ENCODE results near the gene ARSD.

ARSD gene

GRCh38 chrX:2871831-2872230, 57.3 kb downstream of the ARSD start:
- H2BK15ac ChIP-seq (ENCODE audit: low read depth, poor library complexity, severe bottlenecking), result no peak overlapping the region
- no peak overlapping the region for H3K9ac ChIP-seq (ENCODE audit: low read length)
- no peak overlapping the region for H4K8ac ChIP-seq (ENCODE audit: low read length)
- no peak overlapping the region for H3K4me2 ChIP-seq (ENCODE audit: low read length, poor library complexity, severe bottlenecking)
- no peak overlapping the region for H3K18ac ChIP-seq (ENCODE audit: low read depth in 1 of 2, low read length in 2 of 2)
- H3K4ac ChIP-seq (ENCODE audit: low read depth in 1 of 2, low read length in 2 of 2), result no peak overlapping the region
- H3K23ac ChIP-seq (ENCODE audit: low read length in 2 of 2), result no peak overlapping the region
- no peaks in the 10 kb centered on the region for H3K27me3 ChIP-seq (ENCODE audit: control insufficient read depth in 1 of 2, insufficient read depth in 1 of 2, low read length in 2 of 2)
- no peak overlapping the region for H4K91ac ChIP-seq (ENCODE audit: low read length)
- H3K27ac ChIP-seq (ENCODE audit: low read length, poor library complexity, severe bottlenecking), result no peak overlapping the region
- no peak overlapping the region for H2BK120ac ChIP-seq (ENCODE audit: low read depth, low read length)
- H2AK5ac ChIP-seq (ENCODE audit: low read length, severe bottlenecking), result no peak overlapping the region
- DNase-seq, result no peak
- WGBS, result 67% methylated on average over 2 of the region's 2 CpGs
- H2BK5ac ChIP-seq (ENCODE audit: low read depth, low read length, poor library complexity, severe bottlenecking), result no peak overlapping the region
- no peaks in the 10 kb centered on the region for H3K4me1 ChIP-seq (ENCODE audit: control insufficient read depth, insufficient read depth, low read depth, low read length)
- H3K36me3 ChIP-seq (ENCODE audit: control insufficient read depth in 1 of 2, insufficient read depth in 2 of 2, low read depth in 1 of 2, low read length in 2 of 2), result no peaks in the 10 kb centered on the region
- no peaks in the 10 kb centered on the region for H3K9me3 ChIP-seq (ENCODE audit: control insufficient read depth, low read length)
- H2BK12ac ChIP-seq (ENCODE audit: low read length in 2 of 2), result no peak overlapping the region
- H3K4me3 ChIP-seq (ENCODE audit: insufficient read depth in 1 of 2, low read depth in 1 of 2, low read length in 2 of 2), result no peak overlapping the region
- no peaks in the 10 kb centered on the region for H3K79me1 ChIP-seq (replicated peaks; ENCODE audit: low read length, poor library complexity, severe bottlenecking)
- H2AFZ ChIP-seq (ENCODE audit: low read depth, low read length), result no peak overlapping the region
- H3K14ac ChIP-seq (ENCODE audit: low read length in 2 of 2), result no peak overlapping the region

- H3K9ac ChIP-seq (ENCODE audit: low read length), result no peak overlapping the region
- H3K36me3 ChIP-seq (ENCODE audit: control insufficient read depth in 1 of 2, insufficient read depth in 2 of 2, low read depth in 1 of 2, low read length in 2 of 2), result no peaks in the 10 kb centered on the region
- H2BK120ac ChIP-seq (ENCODE audit: low read depth, low read length), result no peak overlapping the region
- H2BK15ac ChIP-seq (ENCODE audit: low read depth, poor library complexity, severe bottlenecking), result no peak overlapping the region
- H2BK5ac ChIP-seq (ENCODE audit: low read depth, low read length, poor library complexity, severe bottlenecking), result no peak overlapping the region
- H3K4me2 ChIP-seq (ENCODE audit: low read length, poor library complexity, severe bottlenecking), result no peak overlapping the region
- H4K8ac ChIP-seq (ENCODE audit: low read length), result no peak overlapping the region
- no peak overlapping the region for H2BK12ac ChIP-seq (ENCODE audit: low read length in 2 of 2)
- no peaks in the 10 kb centered on the region for H3K4me1 ChIP-seq (ENCODE audit: control insufficient read depth, insufficient read depth, low read depth, low read length)
- H3K27me3 ChIP-seq (ENCODE audit: control insufficient read depth in 1 of 2, insufficient read depth in 1 of 2, low read length in 2 of 2), result no peaks in the 10 kb centered on the region
- no peak overlapping the region for H4K91ac ChIP-seq (ENCODE audit: low read length)
- no peaks in the 10 kb centered on the region for H3K79me1 ChIP-seq (replicated peaks; ENCODE audit: low read length, poor library complexity, severe bottlenecking)
- no peak overlapping the region for H3K14ac ChIP-seq (ENCODE audit: low read length in 2 of 2)
- no peak overlapping the region for H3K4me3 ChIP-seq (ENCODE audit: insufficient read depth in 1 of 2, low read depth in 1 of 2, low read length in 2 of 2)
- H3K27ac ChIP-seq (ENCODE audit: low read length, poor library complexity, severe bottlenecking), result no peak overlapping the region
- no peak overlapping the region for H2AK5ac ChIP-seq (ENCODE audit: low read length, severe bottlenecking)
- no peak overlapping the region for H2AFZ ChIP-seq (ENCODE audit: low read depth, low read length)
- no peak for DNase-seq
- no peaks in the 10 kb centered on the region for H3K9me3 ChIP-seq (ENCODE audit: control insufficient read depth, low read length)
- no peak overlapping the region for H3K23ac ChIP-seq (ENCODE audit: low read length in 2 of 2)
- no peak overlapping the region for H3K4ac ChIP-seq (ENCODE audit: low read depth in 1 of 2, low read length in 2 of 2)
- H3K18ac ChIP-seq (ENCODE audit: low read depth in 1 of 2, low read length in 2 of 2), result no peak overlapping the region
These were observed 58.5 kb downstream of the ARSD start for GRCh38 chrX:2870650-2871049.

DNA sequence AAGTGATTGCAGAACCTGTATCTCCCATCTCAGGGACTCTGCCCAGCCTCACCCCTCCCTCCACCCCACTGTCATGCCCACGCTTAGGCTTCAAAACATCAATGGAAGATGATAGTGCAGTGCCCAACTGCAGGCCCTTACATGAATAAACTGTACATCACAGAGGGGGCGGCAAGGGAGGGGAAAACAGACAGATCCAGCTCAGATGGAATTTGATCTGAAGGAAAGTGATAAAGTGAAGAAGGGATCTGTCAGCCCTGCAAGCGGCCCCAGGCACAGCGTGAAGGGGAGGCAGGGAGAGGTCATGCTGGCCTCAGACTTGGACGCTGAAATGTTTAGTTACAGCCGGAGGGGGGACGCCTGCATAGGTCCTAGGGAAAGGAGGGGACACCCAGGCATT, 61.9 kb downstream of the ARSD start:
- H3K9me3 ChIP-seq (ENCODE audit: control insufficient read depth, low read length), result no peaks in the 10 kb centered on the region
- H3K23ac ChIP-seq (ENCODE audit: low read length in 2 of 2), result no peak overlapping the region
- no peak for DNase-seq
- H3K9ac ChIP-seq (ENCODE audit: low read length), result no peak overlapping the region
- H3K4me1 ChIP-seq (ENCODE audit: control insufficient read depth, insufficient read depth, low read depth, low read length), result peaks cover 2% of the 10 kb centered on the region
- H2BK120ac ChIP-seq (ENCODE audit: low read depth, low read length), result no peak overlapping the region
- no peak overlapping the region for H2AFZ ChIP-seq (ENCODE audit: low read depth, low read length)
- no peaks in the 10 kb centered on the region for H3K27me3 ChIP-seq (ENCODE audit: control insufficient read depth in 1 of 2, insufficient read depth in 1 of 2, low read length in 2 of 2)
- H2BK5ac ChIP-seq (ENCODE audit: low read depth, low read length, poor library complexity, severe bottlenecking), result no peak overlapping the region
- H3K14ac ChIP-seq (ENCODE audit: low read length in 2 of 2), result no peak overlapping the region
- H3K4ac ChIP-seq (ENCODE audit: low read depth in 1 of 2, low read length in 2 of 2), result no peak overlapping the region
- no peaks in the 10 kb centered on the region for H3K36me3 ChIP-seq (ENCODE audit: control insufficient read depth in 1 of 2, insufficient read depth in 2 of 2, low read depth in 1 of 2, low read length in 2 of 2)
- no peaks in the 10 kb centered on the region for H3K79me1 ChIP-seq (replicated peaks; ENCODE audit: low read length, poor library complexity, severe bottlenecking)
- no peak overlapping the region for H3K4me2 ChIP-seq (ENCODE audit: low read length, poor library complexity, severe bottlenecking)
- no peak overlapping the region for H2AK5ac ChIP-seq (ENCODE audit: low read length, severe bottlenecking)
- H3K27ac ChIP-seq (ENCODE audit: low read length, poor library complexity, severe bottlenecking), result no peak overlapping the region
- no peak overlapping the region for H2BK12ac ChIP-seq (ENCODE audit: low read length in 2 of 2)
- H4K8ac ChIP-seq (ENCODE audit: low read length), result no peak overlapping the region
- no peak overlapping the region for H3K4me3 ChIP-seq (ENCODE audit: insufficient read depth in 1 of 2, low read depth in 1 of 2, low read length in 2 of 2)
- WGBS, result 96% methylated on average over 7 of the region's 7 CpGs
- no peak overlapping the region for H4K91ac ChIP-seq (ENCODE audit: low read length)
- no peak overlapping the region for H2BK15ac ChIP-seq (ENCODE audit: low read depth, poor library complexity, severe bottlenecking)
- no peak overlapping the region for H3K18ac ChIP-seq (ENCODE audit: low read depth in 1 of 2, low read length in 2 of 2)

DNA sequence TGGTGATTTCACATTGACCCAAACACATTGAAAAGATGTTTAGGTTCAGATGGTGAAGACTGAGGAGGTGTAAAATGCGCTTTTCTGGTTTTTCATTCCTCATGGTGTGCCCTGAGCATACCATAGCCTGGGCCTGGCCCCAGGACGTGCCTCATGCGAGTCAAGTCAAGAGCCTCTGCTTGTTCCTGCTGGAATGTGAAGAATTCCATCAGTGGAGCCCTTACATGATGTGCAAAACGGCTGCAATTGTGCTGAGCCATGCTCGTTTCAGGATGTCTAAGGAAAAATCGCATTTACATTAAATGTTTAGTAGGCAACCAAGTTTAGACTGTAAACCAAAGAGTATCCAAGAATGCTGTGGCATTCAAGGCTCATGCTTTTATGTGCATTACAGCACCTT, 65.5 kb downstream of the ARSD start:
- peak overlapping the region; percentile 38 for H3K27ac ChIP-seq (ENCODE audit: low read length, poor library complexity, severe bottlenecking)
- no peak overlapping the region for H2AK5ac ChIP-seq (ENCODE audit: low read length, severe bottlenecking)
- H3K36me3 ChIP-seq (ENCODE audit: control insufficient read depth in 1 of 2, insufficient read depth in 2 of 2, low read depth in 1 of 2, low read length in 2 of 2), result peaks cover 0 to 10% of the 10 kb centered on the region in 2 experiments
- no peaks in the 10 kb centered on the region for H3K9me3 ChIP-seq (ENCODE audit: control insufficient read depth, low read length)
- H2BK5ac ChIP-seq (ENCODE audit: low read depth, low read length, poor library complexity, severe bottlenecking), result no peak overlapping the region
- H4K8ac ChIP-seq (ENCODE audit: low read length), result no peak overlapping the region
- H3K4ac ChIP-seq (ENCODE audit: low read depth in 1 of 2, low read length in 2 of 2), result no peak overlapping the region
- peak; percentile 31 for DNase-seq
- no peak overlapping the region for H3K9ac ChIP-seq (ENCODE audit: low read length)
- H4K91ac ChIP-seq (ENCODE audit: low read length), result no peak overlapping the region
- WGBS, result 26% methylated on average over 3 of the region's 6 CpGs
- peaks cover 2% of the 10 kb centered on the region for H3K4me1 ChIP-seq (ENCODE audit: control insufficient read depth, insufficient read depth, low read depth, low read length)
- peak overlapping the region in 1 of 2 experiments; percentile 24 for H3K18ac ChIP-seq (ENCODE audit: low read depth in 1 of 2, low read length in 2 of 2)
- H3K4me2 ChIP-seq (ENCODE audit: low read length, poor library complexity, severe bottlenecking), result no peak overlapping the region
- H2BK15ac ChIP-seq (ENCODE audit: low read depth, poor library complexity, severe bottlenecking), result no peak overlapping the region
- no peaks in the 10 kb centered on the region for H3K27me3 ChIP-seq (ENCODE audit: control insufficient read depth in 1 of 2, insufficient read depth in 1 of 2, low read length in 2 of 2)
- H3K79me1 ChIP-seq (replicated peaks; ENCODE audit: low read length, poor library complexity, severe bottlenecking), result no peaks in the 10 kb centered on the region
- no peak overlapping the region for H3K23ac ChIP-seq (ENCODE audit: low read length in 2 of 2)
- no peak overlapping the region for H2BK12ac ChIP-seq (ENCODE audit: low read length in 2 of 2)
- no peak overlapping the region for H2BK120ac ChIP-seq (ENCODE audit: low read depth, low read length)
- no peak overlapping the region for H3K14ac ChIP-seq (ENCODE audit: low read length in 2 of 2)
- no peak overlapping the region for H2AFZ ChIP-seq (ENCODE audit: low read depth, low read length)
- no peak overlapping the region for H3K4me3 ChIP-seq (ENCODE audit: insufficient read depth in 1 of 2, low read depth in 1 of 2, low read length in 2 of 2)
